GM21786 (cell line): ENCODE results near the gene CDH4.

Source experiments
- ATAC-seq: cut with Tn5 transposase; IDR thresholded peaks from one replicate; pipeline ENCODE4 v1.9.1; 2021; ENCODE audit not compliant: unreplicated experiment

Gene CDH4

DNA sequence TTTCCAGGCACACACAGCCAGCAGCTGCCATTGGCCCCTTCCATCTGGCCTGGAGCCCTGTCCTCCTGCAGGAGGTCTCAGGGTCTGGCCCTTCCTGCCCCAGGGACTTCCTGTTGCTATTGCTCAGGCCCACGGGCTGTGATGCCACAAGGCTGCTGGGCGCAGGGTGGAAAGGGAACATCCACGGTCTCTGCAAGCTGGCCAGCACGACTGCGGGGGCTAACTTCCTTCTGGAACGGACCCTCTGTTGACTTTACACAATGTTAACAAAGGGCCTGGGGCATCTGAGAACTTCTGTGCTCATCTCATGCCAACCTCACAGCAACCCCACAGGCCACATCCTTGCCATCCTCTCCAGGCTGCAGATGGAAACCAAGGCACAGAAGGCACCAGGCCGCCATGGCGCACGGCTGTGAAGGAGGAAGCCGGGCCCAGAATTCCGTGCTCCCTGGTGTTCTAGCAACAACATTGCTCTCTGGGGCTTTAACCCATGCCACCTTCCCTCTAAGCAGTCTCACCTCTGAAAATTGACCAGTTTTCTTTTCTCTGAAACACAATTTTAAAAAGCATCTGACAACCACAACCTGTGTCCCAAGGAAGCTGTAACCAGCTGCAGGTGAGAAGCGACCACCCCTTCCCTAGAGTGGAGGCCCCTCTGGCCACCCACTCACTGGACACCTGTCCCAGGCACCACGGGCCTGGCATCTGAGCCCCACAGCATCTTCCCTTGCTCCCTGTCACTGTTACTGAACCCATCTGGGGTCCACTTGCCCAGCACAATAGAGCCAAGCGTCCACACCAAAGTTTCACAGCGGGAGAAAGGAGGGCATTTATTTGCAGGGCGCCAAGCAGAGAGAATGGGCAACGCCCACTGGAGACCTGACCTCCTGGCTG, 261.3 kb downstream of the CDH4 start:
- ATAC-seq = no peak

DNA sequence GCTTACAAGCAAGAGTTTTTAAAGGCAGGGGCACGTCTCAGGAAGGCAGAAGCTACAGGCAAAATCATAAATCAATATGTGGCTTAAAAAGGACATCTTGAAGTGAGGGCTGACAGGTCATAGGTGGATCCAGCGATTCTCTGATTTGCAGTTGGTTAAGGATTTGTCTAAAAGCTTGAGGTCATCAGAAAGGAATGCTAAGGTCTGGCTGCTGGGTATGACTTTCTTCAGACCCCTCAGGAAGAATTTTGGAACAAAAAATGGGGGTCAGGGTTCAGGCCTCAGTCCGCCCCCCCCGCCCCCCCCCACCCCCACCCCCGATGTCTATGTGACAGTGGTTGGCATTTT, 261.9 kb downstream of the CDH4 start:
- ATAC-seq = no peak

DNA sequence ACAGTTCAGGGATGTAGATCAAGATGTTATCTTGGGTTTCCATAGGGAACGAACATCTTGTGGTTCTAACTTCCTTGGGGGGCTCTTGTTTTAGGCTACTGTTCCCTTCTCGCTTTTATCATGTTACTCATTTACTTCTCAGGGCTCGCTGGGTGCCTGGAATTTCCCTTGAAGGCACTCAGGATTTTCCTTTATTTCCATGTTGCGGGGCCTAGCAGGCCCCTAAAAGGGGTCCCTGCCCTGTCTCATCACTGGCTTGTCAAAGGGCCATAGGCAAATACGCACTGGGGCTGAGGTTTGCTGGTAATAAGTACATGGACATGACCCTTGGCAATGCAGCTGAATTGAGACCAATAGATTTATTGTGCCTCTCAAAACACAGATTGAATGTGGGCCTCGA, 262.3 kb downstream of the CDH4 start:
- no peak for ATAC-seq

DNA sequence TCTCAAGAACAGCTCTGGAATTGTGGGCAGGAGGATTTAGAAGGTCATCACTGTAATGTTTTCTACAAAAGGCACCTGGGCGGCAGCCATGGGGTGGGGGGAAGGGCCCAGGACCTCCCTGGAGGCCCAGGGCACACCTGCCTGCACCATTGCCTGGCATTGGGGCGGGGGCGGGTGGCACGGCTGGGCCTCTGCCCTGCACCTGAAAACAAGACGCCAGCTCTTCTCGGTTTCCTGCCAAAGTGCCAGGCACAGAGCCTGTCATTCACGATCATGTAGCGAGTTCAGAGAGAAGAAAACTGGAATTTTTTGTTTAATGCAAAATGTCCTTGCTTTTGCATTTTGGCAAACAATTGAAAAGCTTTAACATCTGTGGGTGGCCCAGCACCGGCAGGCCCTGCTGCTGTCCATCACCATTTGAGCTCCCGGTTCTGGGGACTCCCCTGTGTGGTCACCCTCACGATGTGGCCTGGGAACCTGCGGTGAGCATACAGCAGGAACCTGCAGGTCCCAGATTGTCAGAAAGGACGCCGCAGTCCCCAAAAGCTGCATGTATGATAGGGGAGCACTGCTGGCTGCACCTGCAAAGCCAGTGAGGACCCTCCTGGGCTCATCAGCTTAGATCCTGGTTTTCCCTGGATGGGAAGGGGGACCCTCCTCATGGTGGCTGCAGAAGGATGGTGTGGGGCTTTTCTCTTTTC, 262.9 kb downstream of the CDH4 start:
- ATAC-seq = no peak

DNA sequence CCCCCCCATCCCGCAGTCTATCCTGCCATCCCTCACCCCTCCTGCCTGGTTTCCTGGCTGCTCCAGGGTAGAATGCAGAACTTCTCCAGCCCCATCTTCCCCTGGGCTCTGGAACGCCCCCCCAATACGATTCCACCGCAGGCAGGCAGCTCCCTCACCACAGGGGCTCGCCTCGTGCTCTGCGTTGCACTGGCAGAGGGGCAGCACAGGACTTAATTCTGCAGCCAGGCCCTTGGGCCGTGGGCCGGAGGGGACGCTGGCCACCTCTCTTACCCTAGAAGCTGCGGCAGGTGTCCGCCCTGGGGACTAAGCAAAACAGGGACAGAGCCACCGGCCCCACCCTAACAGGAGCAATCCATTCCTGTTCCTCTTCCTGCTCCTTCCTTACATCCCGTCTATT, 263.9 kb downstream of the CDH4 start:
- no peak for ATAC-seq

DNA sequence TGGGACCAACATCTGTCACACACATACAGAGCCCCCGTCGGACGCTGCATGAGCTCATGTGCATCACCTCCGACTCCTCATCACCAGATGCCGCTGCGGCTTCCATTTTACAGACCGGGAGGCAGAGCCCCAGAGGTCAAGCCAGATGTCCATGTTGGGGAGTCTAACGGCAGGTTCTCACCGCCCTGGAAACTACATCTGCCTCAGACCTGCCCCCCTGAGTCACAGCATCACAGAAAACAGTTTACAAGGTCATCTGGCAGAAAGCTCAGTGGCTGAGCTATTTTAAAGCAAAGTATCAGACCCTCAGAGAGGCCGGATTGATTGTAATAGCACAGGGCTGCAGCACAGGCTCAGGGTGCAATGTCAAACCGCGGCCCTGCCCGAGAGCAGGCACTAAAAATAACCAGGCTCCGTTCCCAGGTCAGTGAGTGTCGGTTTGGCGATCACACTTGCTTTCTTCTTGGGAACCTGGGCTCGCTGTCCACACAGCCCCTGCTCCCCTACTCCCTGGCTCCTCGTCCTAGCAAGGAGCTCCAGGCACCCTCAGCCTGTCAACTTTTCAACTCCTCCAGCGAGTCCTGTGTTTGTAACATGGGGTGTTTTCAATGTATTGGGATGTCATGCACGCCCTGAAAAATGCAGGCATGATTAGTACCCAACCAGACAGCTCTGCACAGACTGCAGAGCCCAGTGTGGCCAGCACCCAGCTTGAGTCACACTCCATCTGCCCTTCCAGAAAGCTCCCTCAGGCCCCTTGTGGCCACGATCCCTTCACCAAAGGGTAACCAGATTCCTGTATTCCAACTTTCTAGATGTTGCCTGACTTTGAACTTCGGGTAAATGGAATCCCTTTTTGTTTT, 264.5 kb downstream of the CDH4 start:
- no peak for ATAC-seq

DNA sequence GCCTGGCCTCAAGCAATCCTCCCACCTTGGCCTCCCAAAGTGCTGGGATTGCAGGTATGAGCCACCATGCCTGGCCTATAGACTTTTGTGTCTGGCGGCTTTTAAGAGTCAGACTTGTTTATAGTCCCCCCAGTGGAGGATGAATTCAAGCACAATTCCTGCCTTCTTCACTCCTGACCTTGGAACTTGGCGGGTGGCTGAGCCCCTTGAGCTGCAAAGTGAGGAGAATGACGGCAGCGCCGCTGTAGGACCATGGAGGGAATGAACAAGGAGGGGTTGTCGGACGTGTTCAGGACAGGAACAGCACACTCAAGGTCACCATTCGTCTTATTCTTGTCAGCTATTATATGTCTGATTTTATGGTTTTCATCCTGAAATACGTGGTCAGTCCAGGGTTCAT, 265.4 kb downstream of the CDH4 start:
- ATAC-seq = no peak

DNA sequence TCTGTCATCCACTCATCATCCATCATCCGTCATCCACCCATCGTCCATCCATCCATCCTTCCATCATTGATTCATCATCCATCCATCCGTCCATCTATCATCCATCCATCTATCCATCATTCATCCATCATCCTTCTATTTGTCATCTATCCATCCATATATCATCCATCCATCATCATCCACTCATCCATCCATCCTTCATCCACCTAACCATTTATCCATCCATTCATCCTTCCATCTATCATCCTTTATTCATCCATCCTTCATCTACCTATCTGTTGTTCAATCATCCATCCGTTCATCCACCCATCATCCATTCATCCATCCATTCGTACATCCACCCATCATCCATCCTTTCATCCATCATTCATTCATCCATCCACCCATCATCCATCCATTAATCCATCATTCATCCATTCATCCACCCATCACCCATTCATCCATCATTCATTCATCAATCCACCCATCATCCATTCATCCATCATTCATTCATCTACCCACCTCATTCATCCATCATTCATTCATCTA, 266.4 kb downstream of the CDH4 start:
- no peak for ATAC-seq

DNA sequence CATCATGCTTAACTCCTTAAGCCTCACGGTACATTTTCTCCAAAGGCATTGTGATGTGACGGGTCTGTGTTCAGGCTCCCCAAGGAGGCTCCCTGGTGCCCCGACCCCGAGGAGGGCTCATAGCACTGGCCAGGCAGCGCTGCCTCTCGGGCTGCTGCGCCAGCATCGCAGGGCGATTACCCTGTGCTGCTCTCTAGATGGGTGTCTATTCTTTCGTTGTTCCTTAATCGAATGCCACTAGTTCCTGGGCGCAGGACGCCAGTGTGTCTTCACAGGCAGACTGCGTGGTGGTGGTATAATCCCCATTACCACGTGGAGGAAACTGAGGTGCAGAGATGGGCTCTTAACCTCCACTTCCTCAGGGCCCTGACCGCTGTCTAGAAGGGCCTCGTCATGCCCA, 267.4 kb downstream of the CDH4 start:
- no peak for ATAC-seq

DNA sequence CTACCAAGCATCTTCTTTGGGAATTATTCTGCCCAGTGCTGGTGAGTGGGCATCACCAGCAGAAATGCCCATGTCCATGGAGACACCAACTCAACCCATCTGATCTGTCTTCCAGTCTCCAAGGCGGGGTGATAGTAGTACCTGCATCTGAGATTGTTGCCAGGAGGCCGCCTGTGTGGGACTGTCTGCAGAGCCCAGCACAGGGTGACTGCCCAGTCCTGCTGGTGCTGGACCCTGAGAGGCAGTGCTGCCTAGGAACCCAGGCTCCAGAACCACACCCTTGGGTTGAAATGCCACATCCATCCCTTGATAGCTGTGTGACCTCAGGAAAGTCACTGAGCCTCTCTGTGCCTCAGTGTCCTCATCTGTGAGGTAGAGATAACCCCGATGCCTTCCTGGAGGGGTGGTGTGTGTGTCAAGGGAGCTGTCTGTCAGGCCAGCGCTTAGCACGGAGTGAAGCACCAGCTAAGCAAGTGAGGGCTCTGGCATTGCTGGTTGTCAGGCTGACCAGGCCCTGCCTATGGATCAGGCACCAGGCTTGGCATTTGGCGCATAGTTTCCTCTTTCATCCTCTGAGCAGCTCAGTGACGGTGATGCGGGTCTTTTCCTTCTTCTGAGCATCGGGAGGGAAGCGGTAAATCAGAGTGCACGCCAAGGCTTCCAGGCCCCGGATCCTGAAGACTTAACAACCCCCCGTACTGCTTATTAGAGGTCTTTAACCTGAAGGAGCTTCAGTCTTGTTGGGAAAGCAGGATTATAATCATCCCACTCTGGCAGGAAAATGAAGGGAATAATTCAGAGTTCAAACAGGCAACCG, 268.2 kb downstream of the CDH4 start:
- no peak for ATAC-seq

DNA sequence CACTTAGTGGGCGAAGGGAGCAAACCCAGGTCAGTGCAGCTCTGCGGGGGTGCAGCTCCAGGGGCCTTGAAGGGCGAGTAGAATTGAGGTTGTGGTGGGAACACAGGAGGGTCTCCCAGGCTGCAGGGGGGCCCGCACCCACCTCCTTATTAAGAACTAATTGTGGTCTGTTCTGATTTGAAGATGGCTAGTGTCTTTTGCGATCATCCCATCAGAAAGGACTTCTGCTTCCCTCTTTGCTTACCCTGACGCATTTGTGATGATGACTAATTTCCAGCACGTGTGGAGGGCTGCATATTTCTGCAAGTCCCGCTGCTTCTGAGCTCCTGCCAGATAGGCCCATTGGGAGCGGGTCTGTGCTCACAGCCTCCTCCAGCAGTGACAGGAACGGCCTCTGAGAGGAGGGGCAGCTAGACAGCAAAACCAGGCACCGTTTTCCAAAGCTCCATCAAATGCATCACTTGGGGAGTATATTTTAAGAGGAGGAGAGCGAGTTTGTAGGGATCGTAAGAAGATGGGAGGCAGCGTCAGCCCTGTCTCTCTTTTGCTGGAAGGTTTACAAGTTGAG, 268.9 kb downstream of the CDH4 start:
- ATAC-seq = no peak

DNA sequence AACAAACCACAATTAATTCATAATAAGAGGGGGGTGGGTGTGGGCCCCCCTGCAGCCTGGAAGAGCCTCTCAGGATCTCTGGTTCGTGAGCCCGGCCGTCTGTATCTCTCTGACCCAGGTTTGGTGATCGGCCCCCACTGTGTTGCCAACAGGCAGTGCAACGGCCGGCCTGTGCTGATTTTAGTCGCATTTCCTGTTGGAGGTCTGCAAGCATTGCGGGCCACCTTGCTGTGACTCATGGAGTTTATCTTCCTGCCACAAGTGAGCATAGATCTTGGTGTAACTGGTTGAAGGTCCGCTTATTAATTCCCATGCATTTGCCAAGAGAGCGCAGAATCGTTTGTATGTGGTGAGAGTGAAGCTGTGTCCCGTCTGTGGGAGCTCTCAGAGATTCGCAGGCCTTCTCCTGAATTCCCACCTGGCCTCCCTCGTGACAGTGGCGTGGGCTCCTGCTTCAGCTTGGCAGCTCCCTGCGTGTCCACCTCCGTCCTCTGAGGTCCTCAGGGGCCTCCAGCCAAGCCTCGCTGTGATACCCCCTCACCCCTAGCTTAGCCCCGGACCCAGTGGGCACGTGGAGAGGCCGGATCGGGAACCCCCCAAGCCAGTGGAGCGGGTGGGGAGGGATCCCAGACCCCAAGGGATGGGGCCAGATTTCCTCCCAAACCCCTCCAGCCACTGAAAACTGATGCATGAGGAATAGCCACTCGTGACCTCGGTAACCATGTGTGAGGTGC, 269.8 kb downstream of the CDH4 start:
- no peak for ATAC-seq

DNA sequence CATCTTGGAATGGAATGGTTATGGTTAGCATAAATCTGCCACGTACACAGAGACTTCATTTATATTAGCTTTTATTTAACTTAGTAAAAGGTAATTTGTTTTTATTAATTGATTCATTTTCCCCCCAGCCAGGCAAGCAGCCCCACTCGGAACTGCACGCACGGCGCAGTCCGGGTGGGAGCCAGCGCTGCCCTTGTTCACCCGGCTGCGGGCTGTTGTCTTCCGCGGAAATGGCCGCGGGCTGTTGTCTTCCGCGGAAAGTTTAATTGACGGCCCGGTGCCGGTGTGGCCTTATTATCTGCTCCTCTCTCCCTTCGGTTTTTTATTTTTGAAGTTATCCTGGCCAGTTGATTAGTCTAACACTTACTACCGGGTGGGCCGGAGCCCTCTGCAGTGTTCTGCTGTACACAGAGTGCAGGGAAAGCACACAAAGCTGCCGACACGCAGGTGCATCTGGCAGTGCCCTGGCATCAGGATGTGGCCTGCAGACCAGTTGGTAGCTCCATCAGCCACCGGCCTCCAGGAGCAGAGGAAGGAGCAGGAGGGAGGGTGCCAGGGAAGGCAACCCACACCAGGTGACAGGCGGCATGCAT, 270.5 kb downstream of the CDH4 start:
- ATAC-seq = no peak

DNA sequence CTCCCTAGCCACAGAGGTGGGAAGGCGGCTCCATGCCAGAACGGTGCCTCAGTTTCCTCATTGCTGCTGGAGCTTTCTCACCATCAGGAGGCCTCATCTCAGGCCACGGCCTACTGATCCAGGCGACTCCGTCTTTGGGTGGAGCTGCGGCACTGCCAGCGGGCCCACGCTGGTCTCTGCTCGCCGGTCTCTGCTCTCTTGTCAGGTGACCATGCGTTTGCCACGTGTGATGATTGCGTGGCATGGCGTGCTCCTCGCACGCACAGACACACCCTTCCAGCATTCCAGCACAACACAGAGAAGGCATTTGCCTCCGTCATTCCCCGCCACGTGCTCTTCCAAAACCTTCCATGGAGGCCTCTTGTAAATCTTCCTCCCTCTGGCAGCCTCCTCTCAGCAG, 271.1 kb downstream of the CDH4 start:
- ATAC-seq = no peak

DNA sequence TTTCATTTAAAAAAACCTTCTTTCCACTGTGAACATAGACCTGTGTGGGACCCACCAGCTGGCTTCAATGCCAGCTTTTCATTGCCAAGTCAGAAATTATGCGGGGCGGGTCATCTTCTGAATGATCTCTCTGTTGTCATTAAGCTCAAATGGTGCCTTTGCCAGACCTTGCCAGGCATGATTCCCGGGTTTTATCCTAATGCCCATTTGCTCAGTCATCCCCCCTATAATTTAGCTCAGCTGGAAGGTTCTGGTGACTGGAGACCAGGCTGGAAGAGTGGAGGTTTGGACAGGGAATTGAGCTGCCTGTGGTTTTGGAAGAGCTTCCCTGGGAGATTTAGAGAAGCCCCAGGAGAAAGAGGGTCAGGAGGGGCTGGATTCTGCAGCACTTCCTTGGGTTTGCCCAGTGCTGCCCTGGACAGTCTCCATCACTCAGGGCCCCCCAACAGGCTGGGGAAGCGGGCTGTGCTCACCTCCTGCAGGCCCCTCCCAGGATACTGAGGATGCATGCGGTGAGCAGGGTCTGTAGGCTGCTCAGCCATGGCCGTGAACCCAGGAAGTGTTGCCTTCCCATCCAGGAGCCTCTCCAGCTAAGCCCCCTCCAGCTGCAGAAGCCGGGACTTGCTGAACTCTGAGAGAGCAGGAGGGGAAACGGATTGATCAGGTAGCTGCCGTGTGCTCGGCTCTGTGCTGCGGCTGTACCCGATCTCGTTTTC, 273.0 kb downstream of the CDH4 start:
- ATAC-seq = no peak

DNA sequence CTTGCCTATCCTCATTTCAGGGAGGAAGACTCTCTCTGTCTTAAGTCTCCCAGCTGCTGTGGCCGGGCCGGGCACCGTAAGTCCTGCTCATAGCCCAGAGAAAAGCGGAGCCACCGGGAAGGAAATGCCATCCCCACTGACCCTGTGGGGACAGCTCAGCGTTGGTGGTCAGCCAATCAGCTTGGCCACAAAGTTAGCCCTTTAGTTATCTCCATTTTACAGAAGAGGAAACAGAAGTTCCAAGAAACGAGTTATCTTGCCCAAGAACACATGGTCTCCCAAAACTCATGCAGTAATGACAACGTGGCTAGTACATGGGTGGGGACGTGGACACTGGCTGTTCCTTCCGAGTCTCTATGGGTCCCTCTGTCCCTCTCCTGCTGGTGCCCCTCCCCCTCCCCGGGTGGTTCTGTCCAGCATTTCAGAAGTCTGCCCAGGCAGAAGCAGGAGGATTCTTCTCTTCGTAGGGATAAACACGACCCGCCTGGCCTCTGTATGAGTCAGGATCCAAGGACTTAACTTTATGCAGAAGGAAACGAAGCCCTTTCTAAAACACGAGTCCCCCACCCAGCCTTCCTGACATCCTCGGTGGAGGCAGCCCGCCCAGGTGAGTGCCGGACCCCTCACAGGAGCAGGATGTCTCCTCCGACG, 273.8 kb downstream of the CDH4 start:
- ATAC-seq = no peak

DNA sequence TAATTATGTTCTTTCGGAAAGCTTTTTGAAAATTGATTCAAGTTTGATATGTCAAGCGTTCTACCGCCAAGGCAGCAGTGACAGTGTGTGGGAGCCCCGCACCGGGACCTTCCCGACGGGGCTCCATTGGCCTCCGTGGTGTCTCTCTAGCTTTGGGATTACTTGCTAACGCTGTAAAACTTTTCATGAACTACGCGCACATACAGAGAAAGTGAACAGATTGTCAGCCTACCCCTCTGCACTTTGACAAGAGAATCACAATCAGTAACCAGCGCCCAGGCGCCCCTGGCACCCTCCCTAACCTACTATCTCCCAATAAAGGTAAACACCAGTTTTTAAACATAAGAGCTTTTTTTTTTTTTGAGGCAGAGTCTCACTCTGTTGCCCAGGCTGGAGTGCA, 274.8 kb downstream of the CDH4 start:
- ATAC-seq = no peak

DNA sequence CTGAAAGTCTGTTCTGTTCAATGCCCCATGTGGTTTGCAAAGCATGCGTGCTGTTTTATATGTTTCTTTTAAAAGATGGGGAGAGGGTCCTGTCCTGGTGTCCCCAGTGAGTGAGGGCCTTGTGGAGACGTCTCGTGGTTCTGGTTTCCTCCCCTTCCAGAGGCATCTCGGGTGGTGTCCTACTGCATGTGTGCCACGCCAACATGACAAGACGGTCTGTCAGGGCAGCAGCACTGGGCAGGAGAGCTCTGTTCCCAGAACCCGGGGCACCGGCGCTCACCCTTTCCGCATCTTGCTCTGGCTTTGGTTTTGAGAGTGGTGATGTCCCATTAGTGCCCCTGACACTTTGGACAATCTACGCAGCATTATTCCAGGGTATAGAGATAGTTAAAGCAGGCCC, 275.6 kb downstream of the CDH4 start:
- ATAC-seq = no peak
